WTC11 (cell line): Measurements from ENCODE around the gene ITPR1. TPM values are rescaled to one million over a fixed set of nuclear protein-coding genes. Genes with fewer than 3 reads are reported as not detected.

Source experiments
- ATAC-seq: fragments of 200-7000 bp; cut with Tn5 transposase; 2 replicates; pipeline ENCODE4 v1.10.0; 2021; ENCODE audit warnings: mild to moderate bottlenecking, moderate library complexity
- CTCF ChIA-PET: fragments of 300-600 bp; sonication (Branson Sonifier 250); formaldehyde crosslinking; loops from one replicate; lab custom pipeline; 2021; ENCODE audit warnings: antibody characterized with exemption; lab: Charles Lee
- POLR2A ChIA-PET: fragments of 350-600 bp; sonication (Branson Sonifier 250); formaldehyde crosslinking; loops from one replicate; lab custom pipeline; 2021; ENCODE audit warnings: antibody characterized with exemption; lab: Charles Lee
- DNase-seq: peaks from one replicate; pipeline ENCODE4 v3.0.0; 2021; ENCODE audit warnings: low spot score
- H3K27ac Mint-ChIP-seq: 2 replicates; pipeline ENCODE4 v1.8.0; 2021; ENCODE audit warnings: mixed read lengths
- H3K27me3 Mint-ChIP-seq: 2 replicates; pipeline ENCODE4 v1.8.0; 2021; ENCODE audit warnings: low read depth, mild to moderate bottlenecking, moderate library complexity, mixed read lengths
- H3K36me3 Mint-ChIP-seq: 2 replicates; pipeline ENCODE4 v1.8.0; 2021; ENCODE audit warnings: mixed read lengths
- H3K4me1 Mint-ChIP-seq: 2 replicates; pipeline ENCODE4 v1.8.0; 2022; ENCODE audit warnings: mixed read lengths
- H3K4me3 Mint-ChIP-seq: 2 replicates; pipeline ENCODE4 v1.8.0; 2021; ENCODE audit warnings: mild to moderate bottlenecking, moderate library complexity, mixed read lengths
- H3K9me3 Mint-ChIP-seq: 2 replicates; pipeline ENCODE4 v1.8.0; 2021; ENCODE audit warnings: mixed read lengths
- CBFB ChIP-seq: sonication (generic); formaldehyde crosslinking; IDR thresholded peaks from 2 replicates; pipeline ENCODE4 v1.8.1; 2022; ENCODE audit warnings: mild to moderate bottlenecking, low read depth, missing genetic modification reagents
- ETV6 ChIP-seq: sonication (generic); formaldehyde crosslinking; IDR thresholded peaks from 2 replicates; pipeline ENCODE4 v1.8.1; 2022; ENCODE audit warnings: mild to moderate bottlenecking, missing genetic modification reagents
- GABPB1 ChIP-seq: sonication (generic); formaldehyde crosslinking; IDR thresholded peaks from 2 replicates; pipeline ENCODE4 v1.8.1; 2023; ENCODE audit warnings: mild to moderate bottlenecking, missing genetic modification reagents
- GRHL2 ChIP-seq: fragments of 250-450 bp; sonication (Bioruptor Pico); IDR thresholded peaks from 2 replicates; pipeline ENCODE4 v1.8.0; 2022; ENCODE audit warnings: mild to moderate bottlenecking, moderate library complexity; ENCODE audit not compliant: insufficient replicate concordance, severe bottlenecking
- HMGA2 ChIP-seq: fragments of 250-450 bp; sonication (Bioruptor Pico); IDR thresholded peaks from 2 replicates; pipeline ENCODE4 v1.4.0; 2021; ENCODE audit warnings: mild to moderate bottlenecking, moderate library complexity
- JUN ChIP-seq: sonication (generic); formaldehyde crosslinking; IDR thresholded peaks from 2 replicates; pipeline ENCODE4 v1.8.0; 2023; ENCODE audit warnings: mild to moderate bottlenecking, missing genetic modification reagents
- NFATC4 ChIP-seq: fragments of 250-450 bp; sonication (Bioruptor Pico); IDR thresholded peaks from 2 replicates; pipeline ENCODE4 v1.9.0; 2021; ENCODE audit warnings: mild to moderate bottlenecking
- TEAD1 ChIP-seq: sonication (generic); formaldehyde crosslinking; IDR thresholded peaks from 2 replicates; pipeline ENCODE4 v1.8.0; 2022; ENCODE audit warnings: mild to moderate bottlenecking, missing genetic modification reagents
- ZBTB21 ChIP-seq: sonication (generic); formaldehyde crosslinking; IDR thresholded peaks from 2 replicates; pipeline ENCODE4 v1.8.1; 2023; ENCODE audit warnings: mild to moderate bottlenecking, missing genetic modification reagents, borderline replicate concordance
- ZMAT4 ChIP-seq: fragments of 250-450 bp; sonication (Bioruptor Pico); IDR thresholded peaks from 2 replicates; pipeline ENCODE4 v1.9.0; 2021; ENCODE audit warnings: mild to moderate bottlenecking
- ZNF396 ChIP-seq: fragments of 250-450 bp; sonication (Bioruptor Pico); IDR thresholded peaks from 2 replicates; pipeline ENCODE4 v1.8.0; 2021; ENCODE audit warnings: mild to moderate bottlenecking, moderate library complexity, borderline replicate concordance
- total RNA-seq: library from RNA; stranded (reverse); gene quantifications from 3 replicates; pipeline ENCODE4 v1.2.3, GENCODE V29; 2021
- TF ChIP-seq, protein P1 (sequence below): sonication (generic); formaldehyde crosslinking; IDR thresholded peaks from 2 replicates; pipeline ENCODE4 v1.8.1; 2022; ENCODE audit warnings: missing genetic modification reagents, borderline replicate concordance
- TF ChIP-seq, protein P2 (sequence below): fragments of 200-600 bp; IDR thresholded peaks from 2 replicates; pipeline ENCODE4 v1.8.0; 2022; ENCODE audit warnings: antibody characterized with exemption
- TF ChIP-seq, protein P3 (sequence below): sonication (generic); formaldehyde crosslinking; IDR thresholded peaks from 2 replicates; pipeline ENCODE4 v1.8.1; 2022; ENCODE audit warnings: low read depth, missing genetic modification reagents, borderline replicate concordance
- TF ChIP-seq, protein P4 (sequence below): fragments of 250-450 bp; sonication (Bioruptor Pico); IDR thresholded peaks from 2 replicates; pipeline ENCODE4 v1.9.0; 2021; ENCODE audit warnings: moderate library complexity, mild to moderate bottlenecking, inconsistent platforms, borderline replicate concordance

Gene ITPR1
- total RNA-seq, 1 experiment from 2014 or later, result 11.8 TPM

GRCh38 chr3:4850211-4850927, 357.2 kb downstream of the ITPR1 start:
- DNase-seq, result no peak
- no peak for ATAC-seq
- no peaks in the 10 kb centered on the region for H3K9me3 Mint-ChIP-seq
- H3K27ac Mint-ChIP-seq, result no peak overlapping the region
- H3K4me1 Mint-ChIP-seq, result peaks cover 10% of the 10 kb centered on the region
- H3K27me3 Mint-ChIP-seq, result no peaks in the 10 kb centered on the region
- POLR2A ChIA-PET, result no interaction called here
- no peaks in the 10 kb centered on the region for H3K36me3 Mint-ChIP-seq
- no peak for TF ChIP-seq ZBTB21 (CRISPR knock-in tag)
- no peak for TF ChIP-seq TEAD1 (CRISPR knock-in tag)
- TF ChIP-seq ZNF396 (CRISPR knock-in tag), result no peak
- TF ChIP-seq, protein P1, sequence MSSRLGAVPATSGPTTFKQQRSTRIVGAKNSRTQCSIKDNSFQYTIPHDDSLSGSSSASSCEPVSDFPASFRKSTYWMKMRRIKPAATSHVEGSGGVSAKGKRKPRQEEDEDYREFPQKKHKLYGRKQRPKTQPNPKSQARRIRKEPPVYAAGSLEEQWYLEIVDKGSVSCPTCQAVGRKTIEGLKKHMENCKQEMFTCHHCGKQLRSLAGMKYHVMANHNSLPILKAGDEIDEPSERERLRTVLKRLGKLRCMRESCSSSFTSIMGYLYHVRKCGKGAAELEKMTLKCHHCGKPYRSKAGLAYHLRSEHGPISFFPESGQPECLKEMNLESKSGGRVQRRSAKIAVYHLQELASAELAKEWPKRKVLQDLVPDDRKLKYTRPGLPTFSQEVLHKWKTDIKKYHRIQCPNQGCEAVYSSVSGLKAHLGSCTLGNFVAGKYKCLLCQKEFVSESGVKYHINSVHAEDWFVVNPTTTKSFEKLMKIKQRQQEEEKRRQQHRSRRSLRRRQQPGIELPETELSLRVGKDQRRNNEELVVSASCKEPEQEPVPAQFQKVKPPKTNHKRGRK (CRISPR knock-in tag), result no peak
- TF ChIP-seq CBFB (CRISPR knock-in tag), result no peak
- TF ChIP-seq, protein P2, sequence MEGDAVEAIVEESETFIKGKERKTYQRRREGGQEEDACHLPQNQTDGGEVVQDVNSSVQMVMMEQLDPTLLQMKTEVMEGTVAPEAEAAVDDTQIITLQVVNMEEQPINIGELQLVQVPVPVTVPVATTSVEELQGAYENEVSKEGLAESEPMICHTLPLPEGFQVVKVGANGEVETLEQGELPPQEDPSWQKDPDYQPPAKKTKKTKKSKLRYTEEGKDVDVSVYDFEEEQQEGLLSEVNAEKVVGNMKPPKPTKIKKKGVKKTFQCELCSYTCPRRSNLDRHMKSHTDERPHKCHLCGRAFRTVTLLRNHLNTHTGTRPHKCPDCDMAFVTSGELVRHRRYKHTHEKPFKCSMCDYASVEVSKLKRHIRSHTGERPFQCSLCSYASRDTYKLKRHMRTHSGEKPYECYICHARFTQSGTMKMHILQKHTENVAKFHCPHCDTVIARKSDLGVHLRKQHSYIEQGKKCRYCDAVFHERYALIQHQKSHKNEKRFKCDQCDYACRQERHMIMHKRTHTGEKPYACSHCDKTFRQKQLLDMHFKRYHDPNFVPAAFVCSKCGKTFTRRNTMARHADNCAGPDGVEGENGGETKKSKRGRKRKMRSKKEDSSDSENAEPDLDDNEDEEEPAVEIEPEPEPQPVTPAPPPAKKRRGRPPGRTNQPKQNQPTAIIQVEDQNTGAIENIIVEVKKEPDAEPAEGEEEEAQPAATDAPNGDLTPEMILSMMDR, result no peak
- TF ChIP-seq, all 79 proteins: peak for 0
- H3K4me3 Mint-ChIP-seq, result no peak overlapping the region
- CTCF ChIA-PET, result no interaction called here

- Mint-ChIP-seq H3K4me3 (no peak overlapping the region), H3K36me3 (no peaks in the 10 kb centered on the region), H3K27me3 (no peaks in the 10 kb centered on the region), H3K27ac (no peak overlapping the region), H3K4me1 (peaks cover 10% of the 10 kb centered on the region), H3K9me3 (no peaks in the 10 kb centered on the region)
- DNase-seq (no peak), ATAC-seq (no peak)
- ChIA-PET POLR2A (no interaction called here), CTCF (no interaction called here)
- TF ChIP-seq ZMAT4 (CRISPR knock-in tag) (no peak), JUN (CRISPR knock-in tag) (no peak)
These were observed 357.7 kb downstream of the ITPR1 start for GRCh38 chr3:4850928-4851265.

GRCh38 chr3:4852780-4853748, 359.9 kb downstream of the ITPR1 start:
- no peaks in the 10 kb centered on the region for H3K27me3 Mint-ChIP-seq
- ATAC-seq (no peak), DNase-seq (no peak)
- no peak overlapping the region for H3K27ac Mint-ChIP-seq
- ChIA-PET POLR2A (interaction anchor here (0.5 kb wide), 1 partner anchor 13 kb away, joined by 4 read pairs; no protein-coding TSS in a partner anchor), CTCF (no interaction called here)
- H3K4me1 Mint-ChIP-seq, result peaks cover 10% of the 10 kb centered on the region
- H3K9me3 Mint-ChIP-seq, result peaks cover 4% of the 10 kb centered on the region; the same call in 1 of the 2 replicates
- TF ChIP-seq HMGA2, result peak; percentile 94
- TF ChIP-seq ZBTB21 (CRISPR knock-in tag), result no peak
- no peak for TF ChIP-seq GABPB1
- H3K4me3 Mint-ChIP-seq, result no peak overlapping the region
- H3K36me3 Mint-ChIP-seq, result no peaks in the 10 kb centered on the region

DNA sequence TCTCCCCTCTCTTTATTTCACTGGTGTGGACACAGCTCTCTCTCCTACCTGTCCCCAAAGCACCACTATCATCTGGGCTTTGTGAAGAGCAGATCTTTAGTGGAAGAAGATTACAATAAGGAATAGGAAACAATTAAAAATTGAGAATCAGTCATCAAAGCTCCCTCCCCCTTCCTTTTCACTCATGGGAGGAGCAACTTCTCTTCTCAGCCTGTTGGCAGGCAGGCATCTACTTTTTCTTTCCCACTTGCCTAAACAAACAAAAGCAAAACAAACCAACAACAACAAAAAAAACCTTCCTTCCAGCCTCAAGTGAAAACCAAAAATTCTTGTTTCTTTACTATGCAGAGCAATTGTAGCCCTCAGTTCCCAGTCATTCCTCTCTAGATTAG, 360.6 kb downstream of the ITPR1 start:
- Mint-ChIP-seq H3K9me3 (peaks cover 4% of the 10 kb centered on the region; the same call in 1 of the 2 replicates), H3K27me3 (no peaks in the 10 kb centered on the region), H3K36me3 (no peaks in the 10 kb centered on the region), H3K4me1 (peaks cover 6% of the 10 kb centered on the region), H3K4me3 (no peak overlapping the region), H3K27ac (no peak overlapping the region)
- CTCF ChIA-PET, result no interaction called here
- POLR2A ChIA-PET, result interaction anchor here (0.5 kb wide), 1 partner anchor 14 kb away, joined by 4 read pairs; no protein-coding TSS in a partner anchor
- DNase-seq, result no peak
- no peak for ATAC-seq
- TF ChIP-seq, protein P3, sequence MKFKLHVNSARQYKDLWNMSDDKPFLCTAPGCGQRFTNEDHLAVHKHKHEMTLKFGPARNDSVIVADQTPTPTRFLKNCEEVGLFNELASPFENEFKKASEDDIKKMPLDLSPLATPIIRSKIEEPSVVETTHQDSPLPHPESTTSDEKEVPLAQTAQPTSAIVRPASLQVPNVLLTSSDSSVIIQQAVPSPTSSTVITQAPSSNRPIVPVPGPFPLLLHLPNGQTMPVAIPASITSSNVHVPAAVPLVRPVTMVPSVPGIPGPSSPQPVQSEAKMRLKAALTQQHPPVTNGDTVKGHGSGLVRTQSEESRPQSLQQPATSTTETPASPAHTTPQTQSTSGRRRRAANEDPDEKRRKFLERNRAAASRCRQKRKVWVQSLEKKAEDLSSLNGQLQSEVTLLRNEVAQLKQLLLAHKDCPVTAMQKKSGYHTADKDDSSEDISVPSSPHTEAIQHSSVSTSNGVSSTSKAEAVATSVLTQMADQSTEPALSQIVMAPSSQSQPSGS (CRISPR knock-in tag), result no peak
- TF ChIP-seq, protein P4, sequence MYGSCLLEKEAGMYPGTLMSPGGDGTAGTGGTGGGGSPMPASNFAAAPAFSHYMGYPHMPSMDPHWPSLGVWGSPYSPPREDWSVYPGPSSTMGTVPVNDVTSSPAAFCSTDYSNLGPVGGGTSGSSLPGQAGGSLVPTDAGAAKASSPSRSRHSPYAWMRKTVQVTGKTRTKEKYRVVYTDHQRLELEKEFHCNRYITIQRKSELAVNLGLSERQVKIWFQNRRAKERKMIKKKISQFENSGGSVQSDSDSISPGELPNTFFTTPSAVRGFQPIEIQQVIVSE, result no peak
- TF ChIP-seq GRHL2 (CRISPR knock-in tag) (no peak), CBFB (CRISPR knock-in tag) (no peak), ETV6 (no peak), HMGA2 (no peak), NFATC4 (no peak)
- TF ChIP-seq, protein P2, result no peak
